ENCODE data around the gene GIT2.

GRCh38 chr12:109888179-109889020, 107.8 kb downstream of the GIT2 start:
- TF ChIP-seq CTCF (IDR thresholded peaks at IDR 0.05) (no peak), STAT6 (CRISPR knock-in tag; conservative IDR thresholded peaks at IDR 0.05; ENCODE audit: low read depth) (no peak), CREM (CRISPR knock-in tag; IDR thresholded peaks at IDR 0.05) (no peak), FOXJ3 (CRISPR knock-in tag; IDR thresholded peaks at IDR 0.05; ENCODE audit: borderline replicate concordance) (no peak), NFATC4 (CRISPR knock-in tag; IDR thresholded peaks at IDR 0.05) (no peak), GRHL2 (CRISPR knock-in tag; IDR thresholded peaks at IDR 0.05; ENCODE audit: insufficient replicate concordance, severe bottlenecking) (no peak), E2F1 (CRISPR knock-in tag; IDR thresholded peaks at IDR 0.05) (no peak), JUN (CRISPR knock-in tag; IDR thresholded peaks at IDR 0.05) (no peak)

Measured in WTC11 (cell line).